ENCODE results near the gene ABCG4.
"Not testable (repeated sequence)": the region's sequence is repeated elsewhere in the genome, so short reads cannot be mapped to it uniquely, and the experiment has no call there.

The ABCG4 gene

DNA sequence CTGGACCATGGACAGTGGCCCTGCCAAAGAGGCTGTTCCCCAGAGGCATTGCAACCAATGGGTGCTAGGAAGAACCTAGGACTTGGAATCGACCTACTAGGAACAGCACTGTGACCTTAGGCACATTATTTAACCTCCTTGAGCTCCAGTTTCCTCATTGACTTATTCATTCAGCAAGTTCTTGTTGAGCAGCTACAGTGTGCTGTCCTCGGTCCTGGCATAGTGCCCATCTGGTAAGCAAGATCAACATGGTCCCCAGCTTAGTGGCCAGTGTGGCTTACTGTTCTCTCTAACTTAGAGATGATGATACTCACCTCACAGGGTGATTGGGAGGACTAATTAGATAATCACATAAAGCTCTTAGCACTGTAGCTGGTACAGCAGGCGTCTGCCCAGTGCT lies 8.2 kb downstream of the ABCG4 start:
- Mint-ChIP-seq H3K27me3 (peaks cover 2% of the 10 kb centered on the region), H3K27ac (no peak overlapping the region), H3K9me3 (no peaks in the 10 kb centered on the region), H3K4me1 (no peaks in the 10 kb centered on the region), H3K4me3 (no peak overlapping the region), H3K36me3 (no peaks in the 10 kb centered on the region)

DNA sequence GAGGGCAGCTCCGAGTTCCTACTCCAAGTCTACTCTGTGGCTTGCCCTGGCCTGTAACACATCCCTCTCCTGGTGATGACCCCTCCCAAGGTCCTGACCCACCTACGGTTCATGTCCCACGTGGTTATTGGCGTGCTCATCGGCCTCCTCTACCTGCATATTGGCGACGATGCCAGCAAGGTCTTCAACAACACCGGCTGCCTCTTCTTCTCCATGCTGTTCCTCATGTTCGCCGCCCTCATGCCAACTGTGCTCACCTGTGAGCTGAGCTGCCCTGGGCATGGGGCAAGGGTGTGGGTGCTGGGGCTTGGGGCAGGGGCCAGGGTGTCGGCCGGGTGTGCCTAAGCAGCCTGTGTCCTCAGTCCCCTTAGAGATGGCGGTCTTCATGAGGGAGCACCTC lies 9.6 kb downstream of the ABCG4 start:
- no peak overlapping the region for H3K27ac Mint-ChIP-seq
- H3K36me3 Mint-ChIP-seq = no peaks in the 10 kb centered on the region
- no peak overlapping the region for H3K4me3 Mint-ChIP-seq
- H3K9me3 Mint-ChIP-seq = no peaks in the 10 kb centered on the region
- no peaks in the 10 kb centered on the region for H3K4me1 Mint-ChIP-seq
- H3K27me3 Mint-ChIP-seq = peaks cover 2% of the 10 kb centered on the region

DNA sequence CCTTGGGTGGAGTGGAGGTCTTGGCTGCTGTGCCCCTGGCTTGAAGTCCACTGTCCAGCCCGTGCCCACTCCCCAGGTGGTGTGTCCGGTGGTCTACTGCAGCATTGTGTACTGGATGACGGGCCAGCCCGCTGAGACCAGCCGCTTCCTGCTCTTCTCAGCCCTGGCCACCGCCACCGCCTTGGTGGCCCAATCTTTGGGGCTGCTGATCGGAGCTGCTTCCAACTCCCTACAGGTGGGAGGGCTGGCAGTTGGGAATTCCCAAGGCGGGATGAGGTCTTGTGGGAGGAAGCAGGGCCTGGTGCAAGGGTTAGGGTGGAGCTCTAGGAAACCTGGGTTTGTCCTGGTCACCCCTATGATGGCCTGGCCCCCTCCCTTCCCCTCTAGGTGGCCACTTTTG lies 11.3 kb downstream of the ABCG4 start:
- no peaks in the 10 kb centered on the region for H3K27me3 Mint-ChIP-seq
- H3K9me3 Mint-ChIP-seq = no peaks in the 10 kb centered on the region
- H3K27ac Mint-ChIP-seq = no peak overlapping the region
- no peak overlapping the region for H3K4me3 Mint-ChIP-seq
- H3K36me3 Mint-ChIP-seq = no peaks in the 10 kb centered on the region
- no peaks in the 10 kb centered on the region for H3K4me1 Mint-ChIP-seq

DNA sequence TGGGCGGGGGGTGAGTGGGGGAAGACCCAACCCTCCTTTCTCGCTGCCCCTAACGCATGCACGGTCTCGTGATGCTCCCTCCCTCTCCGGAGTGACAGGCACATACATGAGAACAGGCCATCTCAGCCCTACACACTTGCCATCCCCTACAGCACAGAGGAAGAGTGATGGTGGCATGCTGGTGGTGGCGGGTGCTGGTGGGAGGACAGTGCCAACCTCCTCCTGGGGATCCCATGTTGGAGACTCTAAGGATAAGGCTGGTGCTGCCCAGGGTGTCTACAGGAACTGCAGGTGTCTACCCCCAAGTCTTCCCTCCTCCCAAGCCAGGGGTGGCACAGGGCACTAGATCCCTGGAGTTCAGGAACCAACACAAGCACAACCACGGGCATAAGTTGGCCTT lies 13.0 kb downstream of the ABCG4 start:
- Mint-ChIP-seq H3K27ac (no peak overlapping the region), H3K4me1 (no peaks in the 10 kb centered on the region), H3K36me3 (no peaks in the 10 kb centered on the region), H3K4me3 (no peak overlapping the region), H3K27me3 (no peaks in the 10 kb centered on the region), H3K9me3 (no peaks in the 10 kb centered on the region)

DNA sequence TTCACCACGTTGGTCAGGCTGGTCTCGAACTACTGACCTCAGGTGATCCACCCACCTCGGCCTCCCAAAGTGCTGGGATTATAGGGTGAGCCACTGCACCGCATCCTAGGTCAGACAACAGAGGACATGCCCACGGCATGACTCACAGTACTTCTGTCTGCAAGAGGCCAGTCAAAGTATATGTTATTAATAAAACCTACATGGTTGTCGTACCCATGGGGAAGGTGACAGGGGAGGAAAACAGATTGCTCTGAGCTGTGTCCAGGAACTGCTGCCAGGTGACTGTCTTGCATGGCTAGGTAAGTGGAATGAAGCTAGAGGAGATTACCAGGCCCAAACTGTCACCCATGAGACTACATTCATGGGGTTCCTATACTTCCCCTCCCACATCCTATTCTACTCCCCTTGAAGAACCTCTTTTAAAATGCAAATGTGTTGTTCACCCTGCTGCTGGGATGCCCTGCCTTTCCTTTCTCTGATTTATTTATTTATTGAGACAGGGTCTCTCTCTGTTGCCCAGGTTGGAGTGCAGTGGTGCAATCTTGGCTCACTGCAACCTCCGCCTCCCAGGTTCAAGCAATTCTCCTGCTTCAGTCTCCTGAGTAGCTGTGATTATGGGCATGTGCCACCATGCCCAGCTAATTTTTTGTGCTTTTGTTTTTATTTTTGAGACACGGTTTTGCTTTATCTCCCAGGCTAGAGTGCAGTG lies 17.7 kb downstream of the ABCG4 start:
- Mint-ChIP-seq H3K9me3 (no peaks in the 10 kb centered on the region), H3K36me3 (no peaks in the 10 kb centered on the region), H3K27ac (no peak overlapping the region), H3K4me1 (peaks cover 11% of the 10 kb centered on the region), H3K4me3 (no peak overlapping the region), H3K27me3 (no peaks in the 10 kb centered on the region)

DNA sequence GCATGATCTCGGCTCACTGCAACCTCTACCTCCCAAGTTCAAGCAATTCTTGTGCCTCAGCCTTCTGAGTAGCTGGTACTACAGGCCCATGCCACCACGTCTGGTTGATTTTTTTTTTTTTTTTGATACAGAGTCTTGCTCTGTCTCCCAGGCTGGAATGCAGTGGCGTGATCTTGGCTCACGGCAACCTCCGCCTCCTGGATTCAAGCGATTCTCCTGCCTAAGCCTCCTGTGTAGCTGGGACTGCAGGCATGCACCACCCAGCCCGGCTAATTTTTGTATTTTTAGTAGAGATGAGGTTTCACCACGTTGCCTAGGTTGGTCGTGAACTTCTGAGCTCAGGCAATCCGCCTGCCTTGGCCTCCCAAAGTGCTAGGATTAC lies 18.2 kb downstream of the ABCG4 start:
- H3K4me1 Mint-ChIP-seq = peaks cover 11% of the 10 kb centered on the region
- H3K9me3 Mint-ChIP-seq, H3K4me3 Mint-ChIP-seq, H3K36me3 Mint-ChIP-seq, H3K27ac Mint-ChIP-seq, H3K27me3 Mint-ChIP-seq: not testable (repeated sequence)

DNA sequence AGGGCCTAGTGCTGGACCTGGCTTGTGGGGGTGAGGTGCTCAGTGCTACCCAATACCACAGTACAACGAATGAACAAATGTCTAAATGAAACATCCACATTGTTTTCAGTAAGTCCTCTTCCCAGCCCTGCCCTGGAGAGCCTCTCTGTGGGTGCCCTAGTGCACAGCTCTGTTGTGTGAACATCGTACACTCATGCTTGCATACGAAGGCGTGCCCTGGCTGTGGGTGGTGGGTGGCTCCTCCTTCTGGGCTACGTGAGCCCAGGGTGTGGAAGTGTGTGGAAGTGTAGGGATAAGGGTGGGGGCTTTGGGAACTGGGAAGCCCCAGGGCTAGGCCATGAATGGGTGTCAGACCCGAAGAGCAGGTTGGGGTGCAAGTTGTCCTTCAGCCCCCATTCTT lies 19.1 kb downstream of the ABCG4 start:
- Mint-ChIP-seq H3K4me3 (peak overlapping the region; percentile 68), H3K36me3 (no peaks in the 10 kb centered on the region), H3K27ac (no peak overlapping the region)

DNA sequence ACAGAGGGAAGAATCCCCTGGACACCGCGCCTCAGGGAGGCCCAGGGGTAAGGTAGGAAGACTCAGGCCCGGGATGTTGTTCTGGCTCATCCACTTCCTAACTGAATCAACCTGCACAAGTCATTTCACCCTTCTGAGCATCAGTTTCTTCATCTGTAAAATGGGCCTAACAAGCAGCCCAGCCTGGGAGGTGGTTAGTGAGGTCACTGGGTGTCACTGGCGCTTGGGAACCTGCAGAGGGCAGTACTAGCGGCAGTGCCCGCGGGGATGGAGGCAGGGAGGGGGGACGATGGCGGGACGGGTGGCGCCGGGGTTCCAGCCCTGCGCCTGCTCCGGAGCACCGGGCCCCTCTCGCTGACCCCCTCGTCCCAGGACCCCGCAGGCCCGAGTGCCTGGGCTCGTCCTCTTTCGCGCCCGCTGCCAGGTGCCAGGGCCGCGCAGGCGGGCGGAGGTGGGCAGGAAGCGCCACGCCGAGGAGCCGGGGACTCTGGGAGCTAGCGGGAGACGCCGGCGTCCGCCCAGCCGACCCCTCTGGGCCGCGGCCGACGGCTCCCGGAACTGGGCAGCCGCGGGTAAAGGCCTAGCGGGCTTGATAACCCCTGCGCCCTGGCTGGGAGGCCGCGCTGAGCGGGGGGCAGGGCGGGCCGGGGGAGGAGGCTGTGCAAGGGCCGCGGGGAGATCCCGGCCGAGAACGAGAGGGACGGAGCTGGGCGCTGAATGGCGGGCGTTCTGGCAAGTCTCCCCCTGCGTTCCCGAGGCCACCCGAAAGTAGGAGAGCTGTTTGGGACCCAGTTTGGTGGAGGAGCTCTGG lies 19.8 kb downstream of the ABCG4 start, which contains the start of gene NLRX1:
Gene NLRX1 (plus strand): TSS at position 255 of the 811 bp plus-strand sequence. CDS start 2,679 bp downstream, outside the sequence.
- Mint-ChIP-seq H3K4me1 (peaks cover 11% of the 10 kb centered on the region), H3K27me3 (no peaks in the 10 kb centered on the region), H3K36me3 (no peaks in the 10 kb centered on the region), H3K9me3 (no peaks in the 10 kb centered on the region), H3K27ac (peak within 1 kb of the TSS; percentile 77), H3K4me3 (peak within 1 kb of the TSS; percentile 91)

More for the DNA sequence above, 19.1 kb downstream of the ABCG4 start:
- H3K4me1 Mint-ChIP-seq = peaks cover 11% of the 10 kb centered on the region
- no peaks in the 10 kb centered on the region for H3K9me3 Mint-ChIP-seq
- H3K27me3 Mint-ChIP-seq = no peaks in the 10 kb centered on the region

DNA sequence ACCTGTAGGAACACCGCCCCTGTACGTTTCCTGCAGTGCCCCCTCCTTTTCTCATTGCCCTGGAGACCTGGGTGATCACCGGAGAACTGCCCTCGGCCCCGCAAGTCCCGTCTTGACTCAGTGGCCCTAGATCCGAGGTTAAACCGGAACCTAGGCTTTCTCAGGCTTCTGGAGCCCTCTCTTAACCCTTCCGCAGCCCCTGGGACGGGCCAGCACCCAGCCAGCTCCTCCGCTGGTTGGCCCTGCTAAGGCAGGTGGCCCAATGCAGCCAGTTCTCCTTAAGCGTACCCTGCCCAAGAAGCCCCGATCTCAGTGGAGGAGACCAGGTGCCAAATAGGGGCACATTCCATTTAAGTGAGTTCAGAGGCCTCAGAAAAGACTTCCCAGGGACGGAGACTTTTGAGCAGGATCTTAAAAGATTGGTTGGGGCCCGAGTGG lies 20.4 kb downstream of the ABCG4 start:
- H3K4me3 Mint-ChIP-seq = peak overlapping the region; percentile 91
- H3K36me3 Mint-ChIP-seq = peaks cover 1% of the 10 kb centered on the region
- H3K4me1 Mint-ChIP-seq = peaks cover 11% of the 10 kb centered on the region
- H3K27me3 Mint-ChIP-seq = no peaks in the 10 kb centered on the region
- H3K9me3 Mint-ChIP-seq = no peaks in the 10 kb centered on the region
- peak overlapping the region; percentile 77 for H3K27ac Mint-ChIP-seq

DNA sequence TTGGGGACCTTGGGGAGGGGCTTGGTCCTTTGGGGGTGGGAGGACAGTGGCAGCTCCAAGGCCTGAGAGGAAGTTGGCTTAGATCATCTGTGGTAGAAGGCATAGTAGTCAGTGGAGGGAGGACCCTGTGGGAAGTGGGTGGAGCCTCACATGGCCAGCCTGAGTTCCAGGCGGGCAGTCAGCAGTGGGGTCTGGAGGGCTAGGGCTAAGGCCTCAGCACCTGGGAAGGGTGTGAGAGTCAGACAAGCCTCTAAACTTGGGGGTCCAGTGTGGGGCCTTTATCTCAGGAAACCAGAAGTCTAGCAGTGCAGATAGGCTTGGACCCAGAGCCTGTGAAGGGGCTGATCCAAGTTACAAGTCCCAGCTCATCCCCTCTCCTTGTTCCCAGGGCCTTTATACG lies 23.7 kb downstream of the ABCG4 start:
- H3K27ac Mint-ChIP-seq = no peak overlapping the region
- H3K4me1 Mint-ChIP-seq = peaks cover 17% of the 10 kb centered on the region

DNA sequence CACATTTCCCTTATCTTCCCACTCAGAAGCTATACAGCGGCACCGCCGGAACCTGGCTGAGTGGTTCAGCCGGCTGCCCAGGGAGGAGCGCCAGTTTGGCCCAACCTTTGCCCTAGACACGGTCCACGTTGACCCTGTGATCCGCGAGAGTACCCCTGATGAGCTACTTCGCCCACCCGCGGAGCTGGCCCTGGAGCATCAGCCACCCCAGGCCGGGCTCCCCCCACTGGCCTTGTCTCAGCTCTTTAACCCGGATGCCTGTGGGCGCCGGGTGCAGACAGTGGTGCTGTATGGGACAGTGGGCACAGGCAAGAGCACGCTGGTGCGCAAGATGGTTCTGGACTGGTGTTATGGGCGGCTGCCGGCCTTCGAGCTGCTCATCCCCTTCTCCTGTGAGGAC lies 24.6 kb downstream of the ABCG4 start:
- Mint-ChIP-seq H3K4me3 (no peak overlapping the region), H3K36me3 (peaks cover 4% of the 10 kb centered on the region)

More for the DNA sequence above, 23.7 kb downstream of the ABCG4 start:
- Mint-ChIP-seq H3K4me3 (no peak overlapping the region), H3K27me3 (no peaks in the 10 kb centered on the region), H3K36me3 (peaks cover 4% of the 10 kb centered on the region), H3K9me3 (no peaks in the 10 kb centered on the region)

DNA sequence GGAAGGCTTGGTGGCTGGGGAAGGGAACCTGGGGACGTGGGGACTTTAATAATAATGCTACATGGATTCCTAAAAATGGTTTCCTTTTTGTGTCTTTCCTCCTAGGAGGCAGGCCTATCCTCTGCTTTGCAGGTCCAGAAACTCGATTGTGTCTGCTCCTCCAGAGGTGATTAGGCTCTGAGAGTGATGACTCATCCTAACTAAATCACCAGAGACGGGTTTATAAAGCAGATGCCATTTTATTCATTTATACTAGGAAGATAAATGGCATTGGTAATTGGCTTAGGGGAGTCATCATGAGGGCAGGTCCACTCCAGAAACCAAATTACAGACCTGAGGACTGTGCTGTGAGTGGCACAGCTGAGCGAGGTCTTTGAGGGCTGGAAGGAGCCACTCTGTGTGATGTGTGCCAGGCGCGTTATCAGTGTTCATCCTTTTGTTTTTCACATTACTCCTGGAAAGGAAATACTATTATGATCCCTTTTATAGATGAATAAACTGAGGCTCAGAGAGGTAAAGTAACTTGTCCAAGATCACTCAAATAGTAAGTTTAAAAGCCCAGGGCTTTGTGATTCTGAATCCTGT lies 26.7 kb downstream of the ABCG4 start:
- Mint-ChIP-seq H3K4me3 (no peak overlapping the region), H3K27me3 (no peaks in the 10 kb centered on the region), H3K27ac (no peak overlapping the region), H3K36me3 (peaks cover 4% of the 10 kb centered on the region), H3K4me1 (peaks cover 17% of the 10 kb centered on the region), H3K9me3 (no peaks in the 10 kb centered on the region)

More for the DNA sequence above, 24.6 kb downstream of the ABCG4 start:
- peaks cover 22% of the 10 kb centered on the region for H3K4me1 Mint-ChIP-seq
- no peaks in the 10 kb centered on the region for H3K9me3 Mint-ChIP-seq
- no peak overlapping the region for H3K27ac Mint-ChIP-seq
- no peaks in the 10 kb centered on the region for H3K27me3 Mint-ChIP-seq

DNA sequence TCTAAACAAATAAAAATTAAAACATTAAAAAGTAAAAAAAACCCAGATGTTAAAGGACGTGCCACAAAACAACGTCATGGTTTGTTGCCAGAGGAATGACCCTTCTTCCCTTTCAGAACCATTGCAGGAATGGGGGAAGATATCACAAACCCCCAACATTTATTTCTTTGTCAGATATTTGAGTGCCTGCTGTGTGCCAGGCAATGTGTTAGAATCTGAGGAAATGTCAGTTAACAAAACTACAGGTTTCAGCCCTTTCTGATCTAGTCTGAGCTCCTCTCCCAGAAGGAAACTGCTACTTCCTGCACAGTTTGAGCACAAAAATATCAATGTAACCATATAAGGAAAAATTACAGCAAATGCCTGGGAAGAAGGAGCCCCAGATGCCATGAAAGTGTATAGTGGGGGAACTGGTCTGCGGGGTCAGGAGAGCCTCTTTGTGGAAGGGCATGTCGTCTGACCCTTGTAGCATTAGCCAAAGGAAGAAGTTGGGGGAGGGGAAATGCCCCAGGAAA lies 29.4 kb downstream of the ABCG4 start:
- Mint-ChIP-seq H3K27me3 (no peaks in the 10 kb centered on the region), H3K36me3 (peaks cover 4% of the 10 kb centered on the region), H3K9me3 (no peaks in the 10 kb centered on the region), H3K4me3 (no peak overlapping the region), H3K27ac (no peak overlapping the region), H3K4me1 (peaks cover 17% of the 10 kb centered on the region)

DNA sequence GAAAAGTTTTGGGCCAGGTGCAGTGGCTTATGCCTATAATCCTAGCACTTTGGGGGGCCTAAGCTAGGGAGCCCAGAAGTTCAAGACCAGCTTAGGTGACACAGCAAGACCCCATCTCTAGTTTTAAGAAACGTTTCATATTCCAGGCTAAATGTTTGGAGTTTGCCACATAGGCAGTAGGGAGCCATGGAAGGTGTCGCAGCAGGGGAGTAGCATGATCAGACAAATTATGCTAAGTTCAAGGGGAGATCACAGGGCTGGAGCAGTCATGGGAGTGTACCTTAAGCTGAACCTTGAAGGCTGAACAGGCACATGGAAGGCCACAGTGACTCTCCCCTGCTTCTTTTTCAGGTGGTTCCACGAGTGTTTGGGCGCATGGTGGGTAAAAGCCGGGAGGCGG lies 30.5 kb downstream of the ABCG4 start:
- Mint-ChIP-seq H3K36me3 (peaks cover 5% of the 10 kb centered on the region), H3K4me1 (peaks cover 17% of the 10 kb centered on the region), H3K4me3 (no peak overlapping the region), H3K27ac (no peak overlapping the region), H3K27me3 (no peaks in the 10 kb centered on the region), H3K9me3 (no peaks in the 10 kb centered on the region)

DNA sequence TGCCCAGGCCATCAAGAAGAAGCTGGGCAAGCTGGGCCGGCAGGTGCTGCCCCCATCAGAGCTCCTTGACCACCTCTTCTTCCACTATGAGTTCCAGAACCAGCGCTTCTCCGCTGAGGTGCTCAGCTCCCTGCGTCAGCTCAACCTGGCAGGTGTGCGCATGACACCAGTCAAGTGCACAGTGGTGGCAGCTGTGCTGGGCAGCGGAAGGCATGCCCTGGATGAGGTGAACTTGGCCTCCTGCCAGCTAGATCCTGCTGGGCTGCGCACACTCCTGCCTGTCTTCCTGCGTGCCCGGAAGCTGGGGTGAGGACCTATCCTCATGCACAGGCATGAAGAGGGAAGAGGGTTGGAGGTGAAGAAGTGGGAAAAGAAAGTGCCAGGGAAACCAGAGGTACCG lies 31.1 kb downstream of the ABCG4 start:
- no peaks in the 10 kb centered on the region for H3K27me3 Mint-ChIP-seq
- no peaks in the 10 kb centered on the region for H3K9me3 Mint-ChIP-seq
- H3K4me1 Mint-ChIP-seq = peaks cover 17% of the 10 kb centered on the region
- H3K36me3 Mint-ChIP-seq = peaks cover 5% of the 10 kb centered on the region
- no peak overlapping the region for H3K27ac Mint-ChIP-seq
- no peak overlapping the region for H3K4me3 Mint-ChIP-seq

Measured in activated naive CD4-positive, alpha-beta T cell treated with anti-CD3 and anti-CD28 coated beads, Interleukin-2, amount 50 U/mL, for 24 hours (primary cell).